Aorta (tissue), 5 donors: ENCODE measurements around the gene NPS. TPM values are rescaled to one million over a fixed set of nuclear protein-coding genes. Genes with fewer than 3 reads are reported as not detected.

Source experiments
- ATAC-seq: fragments of 200-7000 bp; cut with Tn5 transposase; one replicate; pipeline ENCODE4 v1.9.1; 2022; ENCODE audit warnings: moderate library complexity; ENCODE audit not compliant: low FRiP score
- DNase-seq, 2 donors: peaks; one replicate each; pipeline ENCODE4 v3.0.0-alpha.2; 2020
- H3K27ac ChIP-seq, 2 donors: one replicate each; pipeline ENCODE4 v1.5.1; 2013; ENCODE audit warnings: low read length in 2 of 2, mild to moderate bottlenecking in 2 of 2, moderate library complexity in 2 of 2, control low read depth in 1 of 2, inconsistent platforms in 1 of 2, low read depth in 1 of 2
- H3K27me3 ChIP-seq, 2 donors: one replicate each; pipeline ENCODE4 v1.6.1; 2013; ENCODE audit warnings: control low read depth in 1 of 2, low read length in 1 of 2, mild to moderate bottlenecking in 1 of 2, moderate library complexity in 1 of 2; ENCODE audit not compliant: insufficient read depth in 2 of 2, control insufficient read depth in 1 of 2
- H3K36me3 ChIP-seq, 2 donors: one replicate each; pipeline ENCODE4 v1.6.1; 2013; ENCODE audit warnings: control low read depth in 1 of 2, low read length in 1 of 2, mild to moderate bottlenecking in 1 of 2; ENCODE audit not compliant: insufficient read depth in 2 of 2, control insufficient read depth in 1 of 2
- H3K4me1 ChIP-seq, 2 donors: one replicate each; pipeline ENCODE4 v1.6.1; 2013; ENCODE audit warnings: low read length in 2 of 2, control low read depth in 1 of 2, mild to moderate bottlenecking in 1 of 2, moderate library complexity in 1 of 2; ENCODE audit not compliant: insufficient read depth in 2 of 2, control insufficient read depth in 1 of 2
- H3K4me3 ChIP-seq, 2 donors: one replicate each; pipeline ENCODE4 v1.5.1; 2013; ENCODE audit warnings: low read length in 2 of 2, control low read depth in 1 of 2, mild to moderate bottlenecking in 1 of 2
- H3K9me3 ChIP-seq: one replicate; pipeline ENCODE4 v1.6.1; 2013; ENCODE audit warnings: mild to moderate bottlenecking, low read length; ENCODE audit not compliant: control insufficient read depth
- WGBS, 2 donors: extraction: QIAGEN DNeasy Blood & Tissue Kit; methylation state at CpG; one replicate each; pipeline ENCODE4 v1.1.7; 2013; 5-methylcytosine and 5-hydroxymethylcytosine counted together
- intact Hi-C, 2 donors: fragments of 100-400 bp; cut with DNase I; formaldehyde crosslinking; loops; one replicate each; pipeline versions ENCODE4 v1.14.2 to v1.15.0; 2022
- polyA plus RNA-seq, 2 donors: library from polyadenylated mRNA; stranded (reverse); fragments of 200-250 nt; gene quantifications; one replicate each; pipeline ENCODE4 v1.2.3, GENCODE V29; 2013
- total RNA-seq, 2 donors: library from RNA; stranded (reverse); fragmentation: NEBNext Ultra II Directional; extraction: Animal tissue kit (Norgen Biotek cat#: 25700); gene quantifications; one replicate each; pipeline ENCODE4 v1.2.1, GENCODE V29; 2021
- donor health status: healthy with polysubstance abuse.
- donor health status: Bipolar disorder and iron deficiency.
- donor health status: DM: no; HTN: no; CAD: no.
- donor health status: DM: no; HTN: no; CAD: no.
- donor health status: DM: yes; HTN: yes; CAD: no.

NPS gene
- total and polyA plus RNA-seq, 4 donors, result not detected

DNA sequence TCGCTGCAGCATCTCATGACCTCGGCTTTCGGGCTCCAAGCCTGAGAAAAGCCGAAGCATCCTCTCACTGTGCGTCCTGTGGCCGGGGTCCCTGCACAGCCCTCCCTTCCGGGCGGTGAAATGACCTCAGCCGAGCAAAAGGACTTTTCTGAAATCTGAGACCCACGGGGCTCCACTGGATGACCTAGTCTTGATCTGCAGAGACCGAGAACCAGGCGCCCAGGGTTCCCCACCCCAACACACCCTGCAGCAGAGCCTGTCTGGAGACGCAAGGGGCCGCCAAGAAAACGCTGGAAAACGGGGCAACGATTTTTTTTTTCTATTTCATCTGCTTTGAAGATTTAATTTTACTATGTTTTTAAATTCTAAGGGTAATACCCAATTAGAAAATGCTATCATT is 31.7 kb downstream of the NPS start:
- DNase-seq (no peak), ATAC-seq (no peak)
- no peak overlapping the region for H3K4me3 ChIP-seq
- 78 to 79% methylated on average over 17 of the region's 17 CpGs for WGBS, 2 donors
- no peaks in the 10 kb centered on the region for H3K27me3 ChIP-seq
- no peaks in the 10 kb centered on the region for H3K36me3 ChIP-seq
- H3K27ac ChIP-seq, result no peak overlapping the region
- no peaks in the 10 kb centered on the region for H3K9me3 ChIP-seq
- no peaks in the 10 kb centered on the region for H3K4me1 ChIP-seq
- intact Hi-C loops, result no loop called here

DNA sequence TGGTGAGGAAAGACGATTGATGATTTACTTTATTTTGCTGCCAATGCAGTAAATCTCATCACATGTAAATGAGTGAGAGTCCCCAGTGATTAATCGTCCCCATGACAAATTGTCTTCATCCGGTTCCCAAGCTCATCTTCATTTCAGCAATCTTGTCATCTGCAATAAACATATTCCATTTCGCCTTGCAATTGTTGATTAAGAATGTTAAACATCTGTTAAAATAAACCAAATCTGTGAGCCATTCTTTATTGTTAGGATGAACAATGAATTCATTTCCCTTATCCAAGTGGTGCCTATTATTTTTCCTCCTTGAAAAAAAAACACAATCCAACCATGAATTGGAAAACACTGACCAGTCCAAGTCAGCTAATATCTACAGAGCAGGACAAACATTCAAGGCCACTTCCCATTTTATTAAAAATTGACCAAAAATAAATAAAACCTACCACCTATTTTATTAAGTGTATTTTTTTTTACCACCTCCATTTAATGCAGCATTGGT is 36.5 kb downstream of the NPS start:
- Histone ChIP-seq H3K4me3 (no peak overlapping the region), H3K36me3 (no peaks in the 10 kb centered on the region), H3K27ac (no peak overlapping the region), H3K4me1 (no peaks in the 10 kb centered on the region), H3K9me3 (peaks cover 8% of the 10 kb centered on the region), H3K27me3 (peaks cover 0 to 2% of the 10 kb centered on the region in 2 donors)
- ATAC-seq (no peak), DNase-seq (no peak)
- 81% methylated on average over 4 of the region's 4 CpGs for WGBS, 2 donors
- intact Hi-C loops, result no loop called here

DNA sequence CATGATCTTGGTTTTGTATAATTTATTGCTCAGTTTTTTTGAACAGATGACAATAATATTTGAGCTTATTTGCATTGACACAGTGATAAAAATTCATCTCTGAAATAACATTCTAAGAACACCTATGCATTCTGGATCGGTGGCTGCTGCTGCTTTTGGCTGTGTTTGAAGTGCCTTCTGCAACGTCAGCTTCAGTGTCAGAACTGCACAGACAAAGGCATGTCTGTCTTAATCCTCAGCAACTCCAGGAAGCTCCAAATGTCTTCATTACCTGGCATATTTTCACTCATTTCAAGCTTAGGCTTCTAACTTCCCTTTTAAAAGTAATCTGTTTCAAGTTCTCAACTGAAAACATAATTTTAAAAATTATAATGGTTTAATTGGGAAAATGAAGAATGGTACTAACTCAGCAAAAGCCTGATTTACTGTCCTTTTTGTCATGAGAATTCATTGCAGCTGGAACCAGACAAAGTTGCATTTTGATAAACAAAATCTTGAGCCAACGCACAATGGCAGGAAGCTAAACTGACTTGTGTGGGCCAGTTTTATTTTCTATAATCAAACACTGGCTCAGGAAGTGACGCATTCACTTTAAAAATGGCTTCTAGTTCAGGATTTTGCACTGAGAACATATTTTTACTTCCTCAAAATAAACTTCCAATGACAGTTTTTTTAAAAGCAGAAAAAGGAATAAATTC is 38.7 kb downstream of the NPS start:
- WGBS, 2 donors, result 36 to 42% methylated on average over 4 of the region's 4 CpGs
- Histone ChIP-seq H3K36me3 (no peaks in the 10 kb centered on the region), H3K27me3 (peaks cover 0 to 3% of the 10 kb centered on the region in 2 donors), H3K27ac (no peak overlapping the region), H3K4me1 (no peaks in the 10 kb centered on the region), H3K9me3 (peaks cover 8% of the 10 kb centered on the region), H3K4me3 (no peak overlapping the region)
- intact Hi-C loops, result no loop called here
- ATAC-seq, result no peak
- DNase-seq, result no peak

DNA sequence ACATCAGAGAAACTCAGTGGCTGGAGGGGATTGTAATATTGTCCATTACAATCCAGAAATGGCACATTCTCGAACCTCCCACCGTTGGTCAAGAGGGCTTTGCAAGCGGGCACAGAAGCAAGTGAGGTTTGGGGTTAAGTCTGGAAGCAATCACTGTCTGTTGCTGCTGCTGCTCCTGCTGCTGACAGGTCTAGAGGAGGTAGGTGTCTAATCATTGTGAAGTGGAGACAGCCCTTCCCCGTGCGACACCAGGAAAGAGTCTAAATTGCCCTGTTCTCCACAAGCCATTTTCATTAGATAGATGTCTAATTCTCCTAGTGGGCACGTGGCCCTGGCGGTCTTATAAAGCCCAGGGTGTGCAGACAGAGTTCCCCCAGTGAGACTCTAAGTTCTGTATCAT is 43.5 kb downstream of the NPS start:
- Histone ChIP-seq H3K27ac (no peak overlapping the region), H3K9me3 (peaks cover 2% of the 10 kb centered on the region), H3K4me3 (no peak overlapping the region), H3K27me3 (peaks cover 0 to 3% of the 10 kb centered on the region in 2 donors), H3K36me3 (no peaks in the 10 kb centered on the region), H3K4me1 (no peaks in the 10 kb centered on the region)
- ATAC-seq, result no peak
- WGBS, 2 donors, result 71 to 75% methylated on average over 7 of the region's 7 CpGs
- intact Hi-C loops, result no loop called here
- no peak for DNase-seq

DNA sequence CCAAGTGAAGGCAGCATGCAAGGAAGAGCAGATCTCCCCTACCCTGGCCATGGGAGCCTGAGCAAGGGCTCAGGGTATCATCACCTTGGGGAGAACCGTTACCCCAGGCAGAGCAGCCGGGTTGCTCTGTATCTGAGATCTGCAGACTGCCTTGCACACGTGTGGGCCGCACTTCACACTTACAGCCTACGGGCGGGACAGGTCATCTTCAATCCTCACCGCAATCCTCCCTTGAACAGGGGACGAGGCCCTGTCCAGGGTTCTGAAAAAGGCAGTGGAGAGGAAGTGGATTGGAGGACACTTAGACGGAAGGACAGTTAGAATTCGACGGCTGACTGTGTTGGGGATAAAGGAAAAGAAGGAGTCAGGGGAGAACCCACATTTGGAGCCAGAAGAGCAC is 51.4 kb downstream of the NPS start:
- ATAC-seq (no peak), DNase-seq (no peak)
- intact Hi-C loops, result no loop called here
- Histone ChIP-seq H3K4me1 (no peaks in the 10 kb centered on the region), H3K9me3 (peaks cover 4% of the 10 kb centered on the region), H3K27me3 (no peaks in the 10 kb centered on the region), H3K4me3 (no peak overlapping the region), H3K36me3 (no peaks in the 10 kb centered on the region), H3K27ac (no peak overlapping the region)
- WGBS, 2 donors, result 32 to 34% methylated on average over 11 of the region's 11 CpGs

Other genes with a start within 250 kb of the NPS start
- under 1 TPM; 0.23 to 0.48 TPM for gene FOXI2, start 187.9 kb downstream of the NPS start, total RNA-seq
- not detected for gene FOXI2, start 187.9 kb downstream of the NPS start, polyA plus RNA-seq